Loucy (cell line): ENCODE results near the gene FHAD1.

Source experiments
- CTCF ChIP-seq: fragments of 200-600 bp; sonication (generic); conservative IDR thresholded peaks from 2 replicates; pipeline ENCODE4 v1.5.1; 2014; ENCODE audit warnings: mild to moderate bottlenecking, antibody characterized with exemption, low read length
- EZH2phosphoT487 ChIP-seq: fragments of 200-600 bp; IDR thresholded peaks from 2 replicates; pipeline ENCODE4 v1.6.1; 2018; ENCODE audit warnings: antibody characterized with exemption, mild to moderate bottlenecking, moderate library complexity, borderline replicate concordance

- no peak for TF ChIP-seq CTCF
- TF ChIP-seq EZH2phosphoT487, result no peak
Measured at GRCh38 chr1:15346346-15347030, 99.5 kb downstream of the FHAD1 start.
